Brain microvascular endothelial cell (primary cell): ENCODE results near the gene MCFD2.

Experiments used
- DNase-seq: peaks from one replicate; pipeline ENCODE4 v3.0.0-alpha.2; 2020
- H3K27ac ChIP-seq: fragments of 250-450 bp; sonication (Bioruptor Pico); 2 replicates; pipeline ENCODE4 v1.5.1; 2020; ENCODE audit warnings: mild to moderate bottlenecking, moderate library complexity
- H3K27me3 ChIP-seq: fragments of 250-450 bp; sonication (Bioruptor Pico); replicated peaks from 2 replicates; pipeline ENCODE4 v1.5.1; 2020; ENCODE audit warnings: mild to moderate bottlenecking
- H3K36me3 ChIP-seq: fragments of 250-450 bp; sonication (Bioruptor Pico); replicated peaks from 2 replicates; pipeline ENCODE4 v1.5.1; 2020; ENCODE audit warnings: mild to moderate bottlenecking
- H3K4me3 ChIP-seq: 2 replicates; pipeline ENCODE4 v1.5.1; 2011; ENCODE audit warnings: low read depth, mild to moderate bottlenecking, control low read depth, low read length, moderate library complexity
- CTCF ChIP-seq: IDR thresholded peaks from 2 replicates; pipeline ENCODE4 v1.5.1; 2011; ENCODE audit warnings: low read depth, mild to moderate bottlenecking, moderate library complexity, low read length, control low read depth, inconsistent platforms; ENCODE audit errors: missing control alignments
- in situ Hi-C: cut with HindIII; loops from 2 replicates; pipeline ENCODE4 v1.10.0; 2017; ENCODE audit warnings: low sequenced_read_pairs, low pct_ligation_motif_present

Gene MCFD2

GRCh38 chr2:46862514-46862913, 53.1 kb downstream of the MCFD2 start:
- no peaks in the 10 kb centered on the region for H3K27me3 ChIP-seq
- DNase-seq = no peak
- no peaks in the 10 kb centered on the region for H3K36me3 ChIP-seq
- no peak overlapping the region for H3K4me3 ChIP-seq
- TF ChIP-seq CTCF = no peak
- no peak overlapping the region for H3K27ac ChIP-seq
- in situ Hi-C loops = no loop called here

GRCh38 chr2:46861916-46862315, 53.7 kb downstream of the MCFD2 start:
- H3K27ac ChIP-seq = no peak overlapping the region
- H3K36me3 ChIP-seq = no peaks in the 10 kb centered on the region
- no peaks in the 10 kb centered on the region for H3K27me3 ChIP-seq
- no peak overlapping the region for H3K4me3 ChIP-seq
- TF ChIP-seq CTCF = no peak
- in situ Hi-C loops = no loop called here
- DNase-seq = no peak

- Histone ChIP-seq H3K27me3 (no peaks in the 10 kb centered on the region), H3K36me3 (no peaks in the 10 kb centered on the region), H3K4me3 (no peak overlapping the region), H3K27ac (peak overlapping the region; percentile 95)
- no peak for DNase-seq
- in situ Hi-C loops = no loop called here
- no peak for TF ChIP-seq CTCF
Measured at GRCh38 chr2:46859482-46859881, 56.1 kb downstream of the MCFD2 start.

- Histone ChIP-seq H3K4me3 (no peak overlapping the region), H3K36me3 (no peaks in the 10 kb centered on the region), H3K27ac (peak overlapping the region; percentile 95), H3K27me3 (no peaks in the 10 kb centered on the region)
- in situ Hi-C loops = no loop called here
- DNase-seq = peak; percentile 87
- TF ChIP-seq CTCF = no peak
Measured at GRCh38 chr2:46858702-46859090, 56.9 kb downstream of the MCFD2 start.

GRCh38 chr2:46857871-46858701, 57.5 kb downstream of the MCFD2 start:
- Histone ChIP-seq H3K27me3 (no peaks in the 10 kb centered on the region), H3K27ac (peak overlapping the region; percentile 95), H3K4me3 (no peak overlapping the region), H3K36me3 (no peaks in the 10 kb centered on the region)
- TF ChIP-seq CTCF = peak; percentile 25
- peak; percentile 91 for DNase-seq
- in situ Hi-C loops = no loop called here

- in situ Hi-C loops = no loop called here
- Histone ChIP-seq H3K36me3 (no peaks in the 10 kb centered on the region), H3K27me3 (no peaks in the 10 kb centered on the region), H3K27ac (peak overlapping the region; percentile 95), H3K4me3 (no peak overlapping the region)
- DNase-seq = no peak
- TF ChIP-seq CTCF = no peak
Measured at GRCh38 chr2:46856336-46856735, 59.3 kb downstream of the MCFD2 start.
